Ovary (tissue), 3 donors: ENCODE results near the gene TCTN1.

Source experiments
- CTCF ChIP-seq, 3 donors: fragments of 450-650 bp in 2 of 3; fragments of 200-600 bp in 1 of 3; IDR thresholded peaks; one replicate each; pipeline versions ENCODE4 v1.5.1 to v1.8.0; 2016 to 2022; ENCODE audit warnings: antibody characterized with exemption in 3 of 3, mild to moderate bottlenecking in 1 of 3
- EP300 ChIP-seq: sonication (generic); formaldehyde crosslinking; IDR thresholded peaks from one replicate; pipeline ENCODE4 v1.6.1; 2017; ENCODE audit warnings: antibody characterized with exemption
- POLR2A ChIP-seq: fragments of 450-650 bp; IDR thresholded peaks from one replicate; pipeline ENCODE4 v1.6.1; 2017; ENCODE audit warnings: antibody characterized with exemption, mild to moderate bottlenecking, moderate library complexity
- donor health status: DM: no; HTN: no; CAD: no.

GRCh38 chr12:110668480-110669192, 54.7 kb downstream of the TCTN1 start:
- TF ChIP-seq CTCF (IDR thresholded peaks at IDR 0.05) (no peak), POLR2A (no peak), EP300 (no peak)
